Activated T-cell treated with anti-CD3 and anti-CD28 coated beads, Interleukin-2, amount 50 U/mL, for 24 hours (primary cell): ENCODE measurements around the gene TMEM167A.
A peak's percentile ranks its signal among the peaks of the same experiment; 100 is the strongest.

Experiments used
- DNase-seq: peaks from one replicate; pipeline ENCODE4 v3.0.0-alpha.2; 2020
- H3K27ac Mint-ChIP-seq: 2 replicates; pipeline ENCODE4 v1.8.0; 2020; ENCODE audit warnings: mild to moderate bottlenecking, mixed read lengths
- H3K27me3 Mint-ChIP-seq: 2 replicates; pipeline ENCODE4 v1.8.0; 2020; ENCODE audit warnings: mixed read lengths
- H3K36me3 Mint-ChIP-seq: 2 replicates; pipeline ENCODE4 v1.8.0; 2020; ENCODE audit warnings: low read depth, mixed read lengths
- H3K4me1 Mint-ChIP-seq: 2 replicates; pipeline ENCODE4 v1.8.0; 2020; ENCODE audit warnings: low read depth, mixed read lengths
- H3K4me3 Mint-ChIP-seq: 2 replicates; pipeline ENCODE4 v1.8.0; 2020; ENCODE audit warnings: mild to moderate bottlenecking, moderate library complexity, mixed read lengths
- H3K9me3 Mint-ChIP-seq: 2 replicates; pipeline ENCODE4 v1.8.0; 2020; ENCODE audit warnings: mixed read lengths

TMEM167A gene

GRCh38 chr5:83097689-83098231, 20.6 kb upstream of the TMEM167A start:
- no peak overlapping the region for H3K4me3 Mint-ChIP-seq
- H3K27me3 Mint-ChIP-seq, result no peaks in the 10 kb centered on the region
- no peak for DNase-seq
- H3K27ac Mint-ChIP-seq, result no peak overlapping the region
- peaks cover 22% of the 10 kb centered on the region for H3K36me3 Mint-ChIP-seq
- peaks cover 7% of the 10 kb centered on the region for H3K4me1 Mint-ChIP-seq
- peaks cover 7% of the 10 kb centered on the region for H3K9me3 Mint-ChIP-seq

DNA sequence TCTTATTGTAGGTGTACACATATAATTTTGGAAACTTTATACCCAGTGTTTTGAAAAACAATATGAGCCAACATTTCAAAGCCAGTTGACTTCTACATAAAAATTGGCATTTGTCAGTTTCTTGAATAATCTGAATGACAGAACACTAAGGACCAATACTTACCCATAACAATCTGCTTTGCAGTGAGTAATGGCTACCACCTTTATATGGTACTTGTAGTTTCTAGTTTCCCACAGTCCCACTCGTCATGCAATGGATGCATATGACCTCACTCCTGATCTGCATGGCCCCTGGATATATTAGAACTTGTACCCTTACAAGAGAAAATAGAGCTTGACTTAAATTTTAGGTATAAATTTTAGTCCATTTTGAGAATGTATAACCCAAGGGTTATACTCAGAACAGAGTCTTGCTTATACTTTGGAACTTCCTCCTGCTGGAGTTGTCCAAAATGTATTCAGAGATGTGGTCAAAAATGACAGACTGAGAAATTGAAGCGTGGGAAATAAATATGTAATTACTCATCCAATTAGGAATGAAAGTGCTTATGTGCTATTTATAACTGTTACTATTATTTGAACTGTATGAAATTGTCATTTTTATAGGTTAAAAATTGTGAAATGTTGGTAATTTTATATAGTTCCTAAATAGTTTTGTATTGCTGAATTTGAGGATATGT, 19.6 kb upstream of the TMEM167A start:
- no peak overlapping the region for H3K27ac Mint-ChIP-seq
- H3K4me1 Mint-ChIP-seq, result peaks cover 17% of the 10 kb centered on the region

GRCh38 chr5:83095957-83096539, 18.9 kb upstream of the TMEM167A start:
- H3K9me3 Mint-ChIP-seq, result peaks cover 9% of the 10 kb centered on the region
- no peak overlapping the region for H3K27ac Mint-ChIP-seq
- H3K27me3 Mint-ChIP-seq, result no peaks in the 10 kb centered on the region
- DNase-seq, result no peak
- peaks cover 23% of the 10 kb centered on the region for H3K36me3 Mint-ChIP-seq
- H3K4me1 Mint-ChIP-seq, result peaks cover 20% of the 10 kb centered on the region
- no peak overlapping the region for H3K4me3 Mint-ChIP-seq

More for the DNA sequence above, 19.6 kb upstream of the TMEM167A start:
- Mint-ChIP-seq H3K4me3 (no peak overlapping the region), H3K27me3 (no peaks in the 10 kb centered on the region), H3K36me3 (peaks cover 23% of the 10 kb centered on the region), H3K9me3 (peaks cover 9% of the 10 kb centered on the region)
- DNase-seq, result no peak

- Mint-ChIP-seq H3K4me1 (peaks cover 20% of the 10 kb centered on the region), H3K27ac (no peak overlapping the region), H3K27me3 (no peaks in the 10 kb centered on the region), H3K4me3 (no peak overlapping the region), H3K36me3 (peaks cover 26% of the 10 kb centered on the region), H3K9me3 (peaks cover 11% of the 10 kb centered on the region)
- DNase-seq, result no peak
Measured at GRCh38 chr5:83095163-83095956, 18.2 kb upstream of the TMEM167A start.

DNA sequence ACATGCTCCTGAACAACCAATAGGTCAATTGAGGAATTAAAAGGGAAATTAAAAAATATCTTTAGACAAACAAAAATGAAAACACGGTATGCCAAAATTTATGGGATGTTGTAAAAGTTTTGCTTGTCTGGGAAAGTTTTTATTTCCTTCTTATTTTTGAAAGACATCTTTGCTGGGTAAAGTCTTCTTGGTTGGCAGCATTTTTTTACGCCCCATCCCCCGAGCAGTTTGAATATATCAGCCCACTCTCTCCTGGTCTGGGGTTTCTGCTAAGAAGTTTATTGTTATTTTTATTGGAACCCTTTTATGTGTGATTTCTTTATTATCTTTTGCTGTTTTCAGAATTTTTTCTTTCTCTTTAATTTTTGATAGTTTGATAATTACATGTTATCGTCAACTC, 16.5 kb upstream of the TMEM167A start:
- no peak for DNase-seq
- Mint-ChIP-seq H3K4me1 (peaks cover 20% of the 10 kb centered on the region), H3K9me3 (peaks cover 14% of the 10 kb centered on the region), H3K27me3 (no peaks in the 10 kb centered on the region), H3K36me3 (peaks cover 29% of the 10 kb centered on the region), H3K4me3 (no peak overlapping the region), H3K27ac (no peak overlapping the region)

DNA sequence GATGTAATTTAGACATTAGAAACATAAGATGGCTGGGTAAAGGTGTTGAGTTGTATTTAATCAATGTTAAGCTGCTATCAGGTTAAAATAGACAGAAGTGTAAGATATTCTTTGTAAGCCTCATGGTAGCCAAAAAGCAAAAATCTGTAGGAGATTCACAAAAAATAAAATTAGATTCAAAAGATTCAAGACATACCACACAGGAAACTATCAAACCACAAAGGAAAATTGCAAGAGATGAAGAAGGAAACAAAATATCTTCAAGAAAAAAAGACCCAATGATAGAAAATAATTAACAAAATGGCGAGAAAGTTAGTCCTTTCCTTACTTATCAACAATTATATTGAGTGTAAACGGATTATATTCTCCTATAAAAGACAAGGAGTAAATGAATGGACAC, 15.4 kb upstream of the TMEM167A start:
- no peak for DNase-seq
- no peak overlapping the region for H3K4me3 Mint-ChIP-seq
- H3K36me3 Mint-ChIP-seq, result peaks cover 29% of the 10 kb centered on the region
- H3K9me3 Mint-ChIP-seq, result peaks cover 14% of the 10 kb centered on the region
- no peaks in the 10 kb centered on the region for H3K27me3 Mint-ChIP-seq
- peak overlapping the region; percentile 30 for H3K27ac Mint-ChIP-seq
- H3K4me1 Mint-ChIP-seq, result peaks cover 19% of the 10 kb centered on the region

- Mint-ChIP-seq H3K4me1 (peaks cover 18% of the 10 kb centered on the region), H3K27me3 (no peaks in the 10 kb centered on the region), H3K27ac (no peak overlapping the region), H3K9me3 (peaks cover 14% of the 10 kb centered on the region), H3K36me3 (peaks cover 21% of the 10 kb centered on the region), H3K4me3 (no peak overlapping the region)
- DNase-seq, result no peak
Measured at GRCh38 chr5:83090169-83090568, 13.0 kb upstream of the TMEM167A start.

DNA sequence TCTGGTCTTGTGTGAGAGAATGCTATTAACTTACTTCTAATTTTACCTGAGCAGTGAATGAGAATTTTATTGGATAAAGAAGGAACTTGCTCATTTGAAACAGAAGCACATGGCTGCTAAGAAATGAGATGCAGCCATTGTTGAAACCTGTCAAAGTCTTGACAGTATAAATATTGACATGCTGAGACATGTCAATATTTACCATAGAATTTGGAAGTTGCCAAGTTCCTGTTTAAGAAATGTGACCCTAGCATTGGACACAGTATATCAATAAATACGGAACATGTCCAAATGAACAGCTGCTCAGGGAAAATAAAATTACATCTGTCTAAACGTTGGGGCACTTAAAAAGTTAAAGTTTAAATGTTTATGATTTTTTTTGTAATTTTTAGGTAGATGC, 7.9 kb upstream of the TMEM167A start:
- DNase-seq, result no peak
- Mint-ChIP-seq H3K36me3 (peaks cover 2% of the 10 kb centered on the region), H3K27me3 (no peaks in the 10 kb centered on the region), H3K4me3 (no peak overlapping the region), H3K27ac (no peak overlapping the region), H3K9me3 (peaks cover 3% of the 10 kb centered on the region), H3K4me1 (no peaks in the 10 kb centered on the region)

GRCh38 chr5:83084336-83084735, 7.1 kb upstream of the TMEM167A start:
- DNase-seq, result no peak
- Mint-ChIP-seq H3K4me3 (no peak overlapping the region), H3K27ac (no peak overlapping the region), H3K4me1 (no peaks in the 10 kb centered on the region), H3K27me3 (no peaks in the 10 kb centered on the region), H3K36me3 (no peaks in the 10 kb centered on the region), H3K9me3 (peaks cover 3% of the 10 kb centered on the region)

- no peak overlapping the region for H3K27ac Mint-ChIP-seq
- no peaks in the 10 kb centered on the region for H3K27me3 Mint-ChIP-seq
- H3K4me3 Mint-ChIP-seq, result no peak overlapping the region
- H3K36me3 Mint-ChIP-seq, result peaks cover 5% of the 10 kb centered on the region
- peaks cover 3% of the 10 kb centered on the region for H3K9me3 Mint-ChIP-seq
- peaks cover 10% of the 10 kb centered on the region for H3K4me1 Mint-ChIP-seq
- no peak for DNase-seq
Measured at GRCh38 chr5:83082750-83083149, 5.6 kb upstream of the TMEM167A start.

DNA sequence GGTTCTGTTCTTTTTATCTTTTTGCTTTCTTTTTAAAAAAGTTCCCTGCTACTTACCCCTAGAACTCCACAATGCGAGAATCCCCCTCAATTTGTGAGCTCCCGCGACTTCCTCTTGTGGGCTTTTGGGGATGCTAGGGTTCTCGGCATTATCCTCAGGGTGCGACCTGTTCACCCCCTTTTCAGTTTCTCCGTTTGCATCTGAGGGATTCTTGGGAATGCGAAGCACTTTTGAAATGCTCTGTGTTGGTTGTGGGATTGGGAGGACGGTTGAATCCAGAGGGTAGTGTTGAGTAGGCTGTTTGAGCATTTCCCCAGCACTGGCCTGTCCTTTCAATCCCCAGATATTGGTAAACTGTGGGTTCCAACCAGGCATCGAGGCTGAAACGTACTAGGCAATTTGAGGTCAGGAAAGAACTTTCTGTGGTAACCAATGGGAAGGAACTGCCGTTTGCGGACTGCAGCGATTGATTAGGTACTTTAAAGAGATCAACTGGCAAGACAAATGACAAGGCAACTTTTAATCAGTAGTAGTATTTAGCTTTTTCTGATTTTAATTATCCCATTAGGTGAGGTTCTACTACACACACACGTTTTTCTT, 568 bp upstream of the TMEM167A start:
- peak overlapping the region; percentile 99 for H3K4me3 Mint-ChIP-seq
- H3K9me3 Mint-ChIP-seq, result peaks cover 2% of the 10 kb centered on the region
- H3K27me3 Mint-ChIP-seq, result no peaks in the 10 kb centered on the region
- peaks cover 49% of the 10 kb centered on the region for H3K36me3 Mint-ChIP-seq
- H3K4me1 Mint-ChIP-seq, result peaks cover 44% of the 10 kb centered on the region
- DNase-seq, result no peak
- H3K27ac Mint-ChIP-seq, result peak overlapping the region; percentile 99

GRCh38 chr5:83072966-83073365, 4.2 kb downstream of the TMEM167A start:
- peaks cover 81% of the 10 kb centered on the region for H3K36me3 Mint-ChIP-seq
- no peak for DNase-seq
- no peaks in the 10 kb centered on the region for H3K27me3 Mint-ChIP-seq
- no peak overlapping the region for H3K27ac Mint-ChIP-seq
- H3K4me1 Mint-ChIP-seq, result peaks cover 80% of the 10 kb centered on the region
- H3K9me3 Mint-ChIP-seq, result no peaks in the 10 kb centered on the region
- no peak overlapping the region for H3K4me3 Mint-ChIP-seq

DNA sequence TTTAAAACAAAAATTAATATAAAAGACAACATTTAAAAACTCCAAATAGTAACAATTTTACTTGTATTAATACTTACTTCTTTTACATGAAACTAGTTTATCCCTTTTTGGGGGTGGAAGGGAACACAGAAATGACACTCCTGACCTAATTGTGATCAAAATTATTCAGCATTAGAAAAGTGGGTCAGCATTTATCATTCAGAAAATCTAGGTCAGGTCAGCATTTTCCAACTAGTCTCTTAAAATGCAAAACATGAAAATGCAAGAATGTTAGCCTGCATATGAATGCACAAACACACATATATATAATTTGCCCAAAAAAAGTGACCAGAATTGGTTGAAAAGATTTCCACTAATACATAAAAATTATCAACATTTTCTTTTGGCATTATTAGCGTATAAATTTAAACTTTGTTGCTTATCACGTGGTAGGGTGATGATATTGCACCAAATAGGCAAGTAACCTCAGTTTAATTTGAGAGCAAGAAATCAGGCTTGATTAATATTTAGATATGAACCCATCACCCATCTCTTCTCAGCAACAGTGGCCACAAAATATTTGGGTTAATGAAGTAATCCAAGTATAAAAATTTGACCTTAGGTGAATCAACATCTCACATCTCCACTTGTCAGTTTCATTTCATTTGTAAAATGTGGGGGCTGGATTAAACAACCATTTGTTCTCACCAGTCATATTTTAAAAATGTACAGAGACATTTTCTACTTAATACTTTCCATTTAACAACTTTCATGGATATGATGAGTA, 5.7 kb downstream of the TMEM167A start:
- Mint-ChIP-seq H3K4me3 (peak overlapping the region; percentile 50), H3K4me1 (peaks cover 87% of the 10 kb centered on the region), H3K27ac (peak overlapping the region; percentile 88), H3K9me3 (no peaks in the 10 kb centered on the region), H3K27me3 (no peaks in the 10 kb centered on the region), H3K36me3 (peaks cover 75% of the 10 kb centered on the region)
- no peak for DNase-seq
